Vagina (tissue), 2 donors: Measurements from ENCODE around the gene CCNK.

Experiments used
- POLR2A ChIP-seq, 2 donors: fragments of 450-650 bp; IDR thresholded peaks; one replicate each; pipeline ENCODE4 v1.6.1; 2017; ENCODE audit warnings: antibody characterized with exemption in 2 of 2, mild to moderate bottlenecking in 2 of 2, moderate library complexity in 2 of 2
- POLR2AphosphoS5 ChIP-seq, 2 donors: sonication (generic); formaldehyde crosslinking; IDR thresholded peaks; one replicate each; pipeline ENCODE4 v1.9.0; 2017; ENCODE audit warnings: antibody characterized with exemption in 2 of 2, mild to moderate bottlenecking in 2 of 2, low read depth in 1 of 2; ENCODE audit not compliant: insufficient read depth in 1 of 2

DNA sequence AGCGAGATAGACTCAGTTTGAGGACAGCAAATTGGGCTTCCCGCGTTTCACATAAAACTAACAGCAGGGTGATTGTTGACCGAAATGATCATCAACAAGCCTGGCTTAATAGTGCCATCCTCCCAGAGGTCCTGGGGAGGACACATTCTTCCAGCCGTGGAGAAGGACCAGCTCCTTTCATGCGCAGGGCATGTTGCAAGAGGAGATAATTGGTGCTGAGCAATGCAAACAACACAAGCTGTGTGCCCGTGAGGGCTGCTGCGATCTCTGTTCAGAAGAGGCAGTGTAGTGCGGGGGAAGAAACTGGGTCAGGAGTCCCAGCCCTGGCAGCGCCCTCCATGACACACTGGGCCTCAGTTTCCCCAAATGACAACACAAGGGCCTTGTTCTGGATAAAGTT lies 68.5 kb downstream of the CCNK start:
- TF ChIP-seq POLR2A (IDR thresholded peaks at IDR 0.05), result no peak
- TF ChIP-seq POLR2AphosphoS5 (IDR thresholded peaks at IDR 0.05; ENCODE audit: insufficient read depth in 1 of 2, low read depth in 1 of 2), result no peak
